ENCODE results near the gene LIN52. TPM values are rescaled to one million over a fixed set of nuclear protein-coding genes. Genes with fewer than 3 reads are reported as not detected.

Gene LIN52
- total RNA-seq, 1 donor from 2014 or later = 5.9 TPM

GRCh38 chr14:74083784-74084276 lies 926 bp upstream of the LIN52 start:
- peak overlapping the region; percentile 84 for H3K27ac ChIP-seq
- H3K4me3 ChIP-seq = peak overlapping the region; percentile 76 to 89
- H3K9me3 ChIP-seq = no peaks in the 10 kb centered on the region
- no peak for TF ChIP-seq POLR2AphosphoS5 (IDR thresholded peaks at IDR 0.05; ENCODE audit: insufficient read depth in 1 of 2, low read depth in 1 of 2)
- TF ChIP-seq CTCF (IDR thresholded peaks at IDR 0.05) = no peak
- no peak for TF ChIP-seq POLR2A (IDR thresholded peaks at IDR 0.05)
- intact Hi-C loops (cut with DNase I) = no loop called here
- H3K4me1 ChIP-seq = peaks cover 24% of the 10 kb centered on the region
- H3K27me3 ChIP-seq = no peaks in the 10 kb centered on the region
- no peak for DNase-seq (ENCODE audit: extremely low spot score in 2 of 2)
- H3K36me3 ChIP-seq = no peaks in the 10 kb centered on the region

- H3K4me3 ChIP-seq = peak overlapping the region; percentile 57 to 89
- H3K9me3 ChIP-seq = no peaks in the 10 kb centered on the region
- H3K4me1 ChIP-seq = peaks cover 24% of the 10 kb centered on the region
- no peaks in the 10 kb centered on the region for H3K36me3 ChIP-seq
- intact Hi-C loops (cut with DNase I) = no loop called here
- TF ChIP-seq CTCF (IDR thresholded peaks at IDR 0.05) (no peak), POLR2A (IDR thresholded peaks at IDR 0.05) (no peak), POLR2AphosphoS5 (IDR thresholded peaks at IDR 0.05; ENCODE audit: insufficient read depth in 1 of 2, low read depth in 1 of 2) (no peak)
- peak in 1 of 2 donors; percentile 92 for DNase-seq (ENCODE audit: extremely low spot score in 2 of 2)
- no peaks in the 10 kb centered on the region for H3K27me3 ChIP-seq
- H3K27ac ChIP-seq = peak overlapping the region; percentile 84
Measured at GRCh38 chr14:74085047-74085637, 386 bp downstream of the LIN52 start.

- no peak overlapping the region for H3K27ac ChIP-seq
- peaks cover 24% of the 10 kb centered on the region for H3K4me1 ChIP-seq
- H3K36me3 ChIP-seq = no peaks in the 10 kb centered on the region
- H3K9me3 ChIP-seq = no peaks in the 10 kb centered on the region
- TF ChIP-seq POLR2A (IDR thresholded peaks at IDR 0.05) (no peak), CTCF (IDR thresholded peaks at IDR 0.05) (no peak), POLR2AphosphoS5 (IDR thresholded peaks at IDR 0.05; ENCODE audit: insufficient read depth in 1 of 2, low read depth in 1 of 2) (no peak)
- no peaks in the 10 kb centered on the region for H3K27me3 ChIP-seq
- intact Hi-C loops (cut with DNase I) = no loop called here
- H3K4me3 ChIP-seq = peak overlapping the region in 1 of 2 donors; percentile 57
- DNase-seq (ENCODE audit: extremely low spot score in 2 of 2) = no peak
Measured at GRCh38 chr14:74085828-74086227, 1.1 kb downstream of the LIN52 start.

DNA sequence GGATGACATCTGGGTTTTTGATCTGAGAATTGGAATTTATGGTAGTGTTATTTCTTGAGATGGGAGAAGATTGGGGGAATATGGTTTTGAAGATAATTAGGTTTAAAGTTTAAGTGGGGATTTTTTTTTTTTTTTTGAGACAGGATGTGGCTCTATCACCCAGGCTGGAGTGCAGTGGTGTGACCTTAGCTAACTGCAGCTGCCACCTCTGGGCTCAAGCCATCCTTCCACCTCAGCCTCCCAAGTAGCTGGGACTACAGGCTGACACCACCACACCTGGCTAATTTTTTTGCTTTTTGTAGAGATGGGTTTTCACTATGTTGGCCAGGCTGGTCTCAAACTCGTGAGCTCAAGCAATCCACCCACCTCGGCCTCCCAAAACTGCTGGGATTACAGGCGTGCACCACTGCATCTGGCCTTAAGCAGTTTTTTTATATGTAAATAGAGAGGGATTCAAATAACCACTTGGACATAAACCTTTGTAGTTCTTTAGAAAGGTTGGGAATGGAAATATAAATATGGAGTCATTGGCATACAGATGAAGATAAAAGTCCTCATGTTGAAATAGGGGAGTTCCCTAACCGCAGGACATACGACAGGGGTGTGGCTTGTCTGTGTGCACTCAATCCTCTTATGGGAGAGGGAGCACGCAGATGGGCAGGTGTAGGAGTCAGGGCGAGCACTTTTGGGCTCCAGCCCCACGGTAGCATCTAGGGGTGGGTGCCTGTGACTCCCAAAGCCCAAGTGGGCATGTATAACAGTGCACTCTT lies 4.7 kb downstream of the LIN52 start:
- H3K4me3 ChIP-seq = no peak overlapping the region
- TF ChIP-seq POLR2AphosphoS5 (IDR thresholded peaks at IDR 0.05; ENCODE audit: insufficient read depth in 1 of 2, low read depth in 1 of 2) (no peak), CTCF (IDR thresholded peaks at IDR 0.05) (no peak), POLR2A (IDR thresholded peaks at IDR 0.05) (no peak)
- no peaks in the 10 kb centered on the region for H3K9me3 ChIP-seq
- no peak overlapping the region for H3K27ac ChIP-seq
- DNase-seq (ENCODE audit: extremely low spot score in 2 of 2) = no peak
- intact Hi-C loops (cut with DNase I) = no loop called here
- peaks cover 13% of the 10 kb centered on the region for H3K4me1 ChIP-seq
- H3K36me3 ChIP-seq = peaks cover 0 to 20% of the 10 kb centered on the region in 2 donors
- H3K27me3 ChIP-seq = no peaks in the 10 kb centered on the region

DNA sequence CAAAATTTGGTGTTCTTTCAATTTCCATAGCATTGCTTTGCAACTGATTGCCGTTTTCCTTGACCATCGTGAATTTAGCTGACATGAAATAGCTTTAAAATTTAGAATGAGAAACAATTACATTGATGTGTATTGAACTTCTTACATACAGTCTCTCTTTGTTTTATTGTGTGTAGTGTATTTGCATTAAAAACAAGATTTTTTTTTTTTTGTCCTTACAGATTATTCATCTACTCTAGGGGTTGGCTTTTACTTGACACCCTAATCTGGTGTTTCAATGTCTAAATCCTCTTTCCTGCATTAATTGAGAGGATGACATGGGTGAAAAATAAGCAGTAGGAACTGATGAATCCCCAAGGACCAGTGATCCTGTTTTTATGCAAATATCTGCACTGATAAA lies 20.6 kb downstream of the LIN52 start:
- no peaks in the 10 kb centered on the region for H3K4me1 ChIP-seq
- DNase-seq (ENCODE audit: extremely low spot score in 2 of 2) = no peak
- H3K36me3 ChIP-seq = peaks cover 0 to 23% of the 10 kb centered on the region in 2 donors
- no peaks in the 10 kb centered on the region for H3K27me3 ChIP-seq
- TF ChIP-seq CTCF (IDR thresholded peaks at IDR 0.05) (no peak), POLR2AphosphoS5 (IDR thresholded peaks at IDR 0.05; ENCODE audit: insufficient read depth in 1 of 2, low read depth in 1 of 2) (no peak), POLR2A (IDR thresholded peaks at IDR 0.05) (no peak)
- H3K9me3 ChIP-seq = no peaks in the 10 kb centered on the region
- no peak overlapping the region for H3K27ac ChIP-seq
- no peak overlapping the region for H3K4me3 ChIP-seq
- intact Hi-C loops (cut with DNase I) = no loop called here
